GM19438 (cell line): ENCODE data around the gene L3MBTL2.
"Not testable (repeated sequence)": the region's sequence is repeated elsewhere in the genome, so short reads cannot be mapped to it uniquely, and the experiment has no call there.

Experiments used
- ATAC-seq: cut with Tn5 transposase; IDR thresholded peaks from one replicate; pipeline ENCODE4 v1.9.1; 2021; ENCODE audit warnings: low read depth; ENCODE audit not compliant: unreplicated experiment

L3MBTL2 gene

DNA sequence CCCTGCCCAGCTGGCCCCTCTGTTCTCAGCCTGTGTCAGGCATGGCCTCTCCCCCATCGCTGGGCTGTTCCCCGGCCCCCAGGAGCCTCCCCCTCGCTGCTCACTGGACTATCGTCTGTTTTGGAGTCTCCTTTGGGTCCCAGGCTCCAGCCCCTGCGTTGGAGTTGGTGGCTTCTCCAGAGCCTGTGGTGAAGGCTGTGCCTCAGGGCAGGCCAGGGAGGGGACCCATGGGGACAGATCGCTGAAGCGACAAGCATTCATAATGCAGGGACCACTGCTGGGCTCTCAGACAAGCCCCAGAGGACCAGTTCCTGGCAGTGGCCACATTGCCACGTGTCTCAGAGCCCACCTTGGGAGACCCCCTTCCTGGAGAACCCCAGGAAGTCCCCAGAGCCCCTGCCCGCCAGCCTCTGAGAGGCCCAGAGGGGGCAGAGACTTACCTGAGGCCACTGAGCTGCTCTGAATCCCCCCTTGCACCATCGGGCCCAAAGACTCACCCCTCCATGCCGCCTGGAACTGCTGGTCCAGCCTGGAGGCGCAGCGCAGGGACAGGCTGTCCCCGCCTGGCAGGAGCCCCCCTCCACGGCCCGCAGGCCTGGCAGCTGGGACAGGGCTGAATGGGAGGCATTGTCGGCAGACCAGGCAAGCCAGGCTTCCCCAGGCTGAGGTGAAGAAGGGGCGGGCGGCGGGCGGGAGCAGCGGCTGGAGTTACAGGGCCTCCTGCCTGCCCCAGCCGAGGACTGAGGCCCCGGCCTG is 35.4 kb downstream of the L3MBTL2 start, which contains the start of gene CHADL:
Gene CHADL (minus strand): TSS at position 555 of the 756 bp plus-strand sequence. CDS start 50 bp downstream, at position 505.
- ATAC-seq: no peak

DNA sequence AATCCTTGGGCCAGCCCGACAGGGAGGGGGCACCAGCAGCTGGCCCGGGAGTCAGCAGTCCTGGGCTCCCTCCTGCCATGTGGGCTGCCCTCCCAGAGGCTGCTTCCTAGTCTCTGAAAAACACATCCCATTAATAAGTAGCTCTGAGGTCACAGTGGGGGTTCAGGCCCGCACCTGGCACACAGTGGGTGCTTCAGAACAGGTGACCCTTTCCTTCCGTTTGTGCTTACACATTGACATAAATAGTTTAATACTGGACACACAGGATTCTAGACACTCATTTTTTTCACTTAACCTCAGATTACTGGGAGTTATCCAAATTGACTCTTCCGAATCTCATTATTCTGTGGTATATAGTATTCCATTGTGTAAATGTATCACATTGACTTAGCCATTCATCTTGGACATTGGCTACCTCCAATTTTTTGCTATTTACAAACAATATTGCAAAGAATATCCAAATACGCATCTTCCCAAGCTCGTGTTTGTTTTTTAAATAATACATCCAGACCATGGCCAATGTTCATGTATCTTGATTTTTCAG is 36.1 kb downstream of the L3MBTL2 start:
- no peak for ATAC-seq

DNA sequence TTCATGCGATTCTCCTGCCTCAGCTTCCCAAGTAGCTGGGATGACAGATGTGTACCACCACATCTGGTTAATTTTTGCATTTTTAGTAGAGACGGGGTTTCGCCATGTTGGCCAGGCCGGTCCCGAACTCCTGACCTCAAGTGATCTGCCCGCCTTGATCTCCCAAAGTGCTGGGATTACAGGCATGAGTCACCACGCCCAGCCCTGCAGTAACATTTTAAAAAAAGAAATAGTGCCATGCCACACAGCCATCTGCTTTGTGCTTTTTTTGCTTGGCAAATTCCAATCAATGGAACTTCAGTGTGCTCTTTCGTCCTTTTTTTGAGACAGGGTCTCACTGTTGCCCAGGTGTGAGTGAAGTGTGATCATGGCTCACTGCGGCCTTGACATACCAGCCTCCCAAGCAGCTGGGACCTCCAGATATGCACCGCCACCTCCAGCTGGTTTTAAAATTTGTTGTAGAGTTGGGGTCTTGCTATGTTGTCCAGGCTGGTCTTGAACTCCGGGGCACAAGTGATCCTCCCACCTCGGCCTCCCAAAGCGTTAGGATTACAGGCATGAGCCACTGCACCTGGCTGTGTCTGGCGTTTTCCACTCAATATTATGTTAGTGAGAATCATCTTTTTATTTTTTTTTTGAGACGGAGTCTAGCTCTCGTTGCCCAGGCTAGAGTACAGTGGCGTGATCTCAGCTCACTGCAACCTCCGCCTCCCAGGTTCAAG is 37.4 kb downstream of the L3MBTL2 start:
- ATAC-seq: no peak

DNA sequence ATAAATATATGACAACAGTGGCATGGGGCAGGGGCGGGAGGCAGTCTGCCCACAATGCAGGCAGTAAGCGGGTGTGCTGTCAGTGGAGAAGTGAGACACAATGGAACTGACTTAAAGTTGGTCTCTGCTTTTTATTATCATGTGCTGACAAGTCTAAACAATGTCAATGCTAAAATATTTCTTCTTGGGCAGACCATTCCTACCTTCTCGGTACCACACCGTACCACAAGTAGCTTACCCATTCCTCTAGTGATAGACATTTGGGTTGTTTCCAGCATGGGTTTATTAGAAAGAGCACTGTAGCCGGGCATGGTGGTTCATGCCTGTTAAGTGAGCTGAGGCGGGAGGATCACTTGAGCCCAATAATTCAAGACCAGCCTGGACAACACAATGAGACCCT is 38.2 kb downstream of the L3MBTL2 start:
- no peak for ATAC-seq

DNA sequence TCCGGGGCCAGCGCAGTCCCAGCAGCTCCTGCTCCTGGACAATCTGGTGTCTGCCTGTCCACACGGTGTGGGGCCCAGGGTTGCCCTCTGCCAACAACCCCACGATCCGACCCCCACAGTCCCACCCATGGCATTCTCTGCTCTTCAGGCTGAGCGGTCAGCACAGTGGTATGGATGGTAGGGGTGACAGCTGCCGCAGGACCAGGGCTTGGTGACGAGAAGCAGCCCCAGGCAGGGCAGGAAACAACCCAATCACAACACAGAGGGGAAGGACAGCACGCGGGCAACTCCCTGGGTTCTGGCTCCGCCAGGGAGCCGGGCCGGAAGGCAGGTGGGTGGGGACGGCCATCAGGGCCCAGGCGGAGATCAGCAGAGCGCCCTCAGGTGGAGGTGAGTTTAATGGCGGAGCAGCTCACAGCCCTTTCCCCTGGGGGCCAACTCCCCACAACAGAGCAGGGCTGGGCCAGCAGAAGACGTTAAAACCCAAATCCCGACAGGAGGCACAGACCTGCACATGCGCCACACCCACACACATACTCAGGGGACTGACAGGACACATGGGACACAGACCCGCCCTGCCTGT is 40.9 kb downstream of the L3MBTL2 start:
- ATAC-seq: no peak

DNA sequence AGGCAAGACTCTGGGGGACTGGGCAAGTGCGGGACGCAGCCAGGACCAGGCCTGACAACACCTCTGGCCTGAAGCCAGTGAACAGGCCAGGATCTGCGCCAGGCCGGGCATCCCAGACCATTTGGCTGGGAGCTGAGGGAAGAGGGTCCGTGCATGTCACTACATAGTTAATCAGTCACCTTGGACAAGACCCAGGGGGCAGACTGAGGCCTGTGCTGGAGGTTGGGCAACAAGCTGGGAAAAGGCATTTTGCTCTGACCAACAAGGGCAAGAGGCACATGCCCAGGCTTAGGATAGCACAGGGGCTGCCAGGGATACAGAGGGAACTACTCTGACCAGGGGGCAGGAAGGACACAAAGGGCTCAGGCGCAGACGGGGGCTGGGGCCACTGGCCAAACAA is 42.6 kb downstream of the L3MBTL2 start:
- no peak for ATAC-seq

DNA sequence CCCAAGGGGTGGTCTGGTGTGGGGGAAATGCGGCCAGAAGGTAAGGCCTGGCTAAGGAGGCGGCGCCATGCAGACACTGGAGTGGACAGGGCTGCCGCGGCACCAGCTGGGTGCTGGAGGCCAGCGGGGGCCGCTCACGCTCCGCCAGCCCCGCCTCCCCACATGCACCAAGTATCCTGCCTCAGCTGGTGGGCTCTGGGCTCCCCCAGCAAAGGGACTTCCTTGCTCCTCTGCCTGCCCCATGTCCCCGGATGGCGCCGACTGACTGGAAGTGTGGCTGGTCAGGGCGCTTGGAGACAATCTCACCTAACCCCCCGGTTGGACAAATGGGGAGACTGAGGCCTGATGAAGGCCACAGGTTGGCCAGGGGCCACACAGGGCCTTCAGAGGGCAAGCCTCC is 43.2 kb downstream of the L3MBTL2 start:
- no peak for ATAC-seq

DNA sequence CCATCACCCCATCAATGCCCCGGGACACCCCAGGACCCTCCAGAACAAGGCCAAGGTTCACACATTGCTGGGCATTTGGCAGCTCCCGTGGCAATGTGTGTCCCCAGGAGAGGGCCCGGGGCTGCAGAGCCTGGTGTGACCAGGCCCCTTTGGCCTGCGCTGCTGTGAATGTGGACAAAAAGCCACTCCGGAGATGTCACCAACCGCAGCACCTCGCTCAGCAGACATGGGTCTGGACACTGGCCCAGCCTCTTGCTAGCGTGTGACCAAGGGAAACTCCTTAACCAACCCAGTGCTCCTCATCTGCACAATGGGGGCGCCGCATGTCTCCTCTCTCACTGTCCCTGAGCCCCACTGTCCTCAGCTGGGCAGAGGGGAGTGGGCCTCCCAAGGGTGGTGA is 43.6 kb downstream of the L3MBTL2 start:
- no peak for ATAC-seq

DNA sequence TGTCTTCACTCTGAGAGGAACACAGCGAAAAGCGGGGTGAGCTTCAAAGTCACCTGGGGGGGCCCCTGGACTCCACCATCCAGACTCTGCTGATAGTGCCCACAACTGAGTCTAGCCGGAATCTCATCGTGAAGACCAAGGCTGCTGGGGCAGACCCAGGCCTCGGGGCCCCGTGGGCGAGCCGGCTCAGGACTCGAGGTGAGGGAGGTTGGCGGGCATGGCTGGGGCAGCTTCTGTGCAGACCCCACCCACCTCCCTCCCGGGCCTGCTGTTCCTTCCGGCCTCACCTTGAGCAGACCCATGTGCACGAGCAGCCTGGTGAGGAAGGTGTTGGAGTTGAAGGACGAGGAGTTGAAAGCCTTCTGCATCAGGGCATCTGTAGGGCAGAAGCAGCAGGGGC is 44.3 kb downstream of the L3MBTL2 start:
- ATAC-seq: no peak

DNA sequence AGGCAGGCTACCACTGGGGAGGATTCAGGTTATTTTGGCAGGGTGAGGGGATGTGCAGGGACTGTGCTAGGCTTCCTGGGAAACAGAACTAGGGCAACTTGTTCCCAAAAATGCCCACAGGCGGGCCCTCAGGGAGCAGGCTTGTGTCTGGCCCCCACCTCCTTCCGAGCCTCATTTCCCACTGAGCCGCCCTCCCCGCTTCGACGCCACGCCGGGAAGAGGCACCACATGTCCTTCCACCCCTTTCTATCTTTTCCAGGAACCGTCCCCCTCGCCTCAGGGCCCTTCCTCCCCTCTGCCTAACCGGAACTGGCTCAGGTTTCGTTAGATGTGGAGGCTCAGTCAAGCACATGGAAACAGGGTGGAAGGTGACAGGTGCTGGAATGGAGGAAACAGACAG is 45.0 kb downstream of the L3MBTL2 start:
- ATAC-seq: no peak

DNA sequence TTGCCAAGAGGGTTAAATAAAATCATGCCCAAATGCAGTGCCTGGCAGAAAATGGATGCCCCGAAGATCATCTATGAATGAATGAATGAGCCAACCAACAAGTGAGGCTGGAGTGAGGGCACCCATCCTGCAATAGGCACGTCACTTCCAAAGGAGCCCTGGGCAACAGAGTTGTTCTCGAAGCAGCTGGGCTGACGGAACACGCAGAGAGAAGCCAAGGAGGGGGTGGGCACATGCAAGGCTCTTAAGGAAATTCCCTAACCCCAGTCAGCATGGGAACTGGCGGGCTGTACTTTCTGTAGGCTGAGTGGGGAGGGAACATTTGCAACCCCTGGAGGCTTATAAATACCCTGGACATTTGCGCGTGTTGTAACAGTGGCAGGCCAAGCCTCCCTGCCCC is 47.3 kb downstream of the L3MBTL2 start:
- ATAC-seq: no peak

DNA sequence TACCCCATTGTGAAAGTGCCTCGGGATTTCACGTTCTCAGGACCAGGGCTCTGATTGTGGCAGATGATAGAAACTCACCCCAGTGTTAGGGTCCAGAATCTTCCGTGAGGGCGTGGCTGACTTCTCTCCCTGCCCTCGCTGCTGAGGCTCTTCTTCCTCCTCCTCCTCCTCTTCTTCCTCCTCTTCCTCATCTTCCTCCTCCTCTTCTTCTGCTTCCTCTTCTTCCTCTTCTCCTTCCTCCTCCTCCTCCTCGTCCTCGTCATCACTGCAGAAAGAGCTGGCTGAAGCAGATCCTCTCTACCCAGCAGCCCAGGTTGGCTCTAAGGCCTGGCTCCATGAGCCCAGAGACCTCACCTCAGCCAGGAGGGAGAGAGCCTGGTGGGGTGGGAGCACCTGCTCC is 49.1 kb downstream of the L3MBTL2 start:
- ATAC-seq: no peak

DNA sequence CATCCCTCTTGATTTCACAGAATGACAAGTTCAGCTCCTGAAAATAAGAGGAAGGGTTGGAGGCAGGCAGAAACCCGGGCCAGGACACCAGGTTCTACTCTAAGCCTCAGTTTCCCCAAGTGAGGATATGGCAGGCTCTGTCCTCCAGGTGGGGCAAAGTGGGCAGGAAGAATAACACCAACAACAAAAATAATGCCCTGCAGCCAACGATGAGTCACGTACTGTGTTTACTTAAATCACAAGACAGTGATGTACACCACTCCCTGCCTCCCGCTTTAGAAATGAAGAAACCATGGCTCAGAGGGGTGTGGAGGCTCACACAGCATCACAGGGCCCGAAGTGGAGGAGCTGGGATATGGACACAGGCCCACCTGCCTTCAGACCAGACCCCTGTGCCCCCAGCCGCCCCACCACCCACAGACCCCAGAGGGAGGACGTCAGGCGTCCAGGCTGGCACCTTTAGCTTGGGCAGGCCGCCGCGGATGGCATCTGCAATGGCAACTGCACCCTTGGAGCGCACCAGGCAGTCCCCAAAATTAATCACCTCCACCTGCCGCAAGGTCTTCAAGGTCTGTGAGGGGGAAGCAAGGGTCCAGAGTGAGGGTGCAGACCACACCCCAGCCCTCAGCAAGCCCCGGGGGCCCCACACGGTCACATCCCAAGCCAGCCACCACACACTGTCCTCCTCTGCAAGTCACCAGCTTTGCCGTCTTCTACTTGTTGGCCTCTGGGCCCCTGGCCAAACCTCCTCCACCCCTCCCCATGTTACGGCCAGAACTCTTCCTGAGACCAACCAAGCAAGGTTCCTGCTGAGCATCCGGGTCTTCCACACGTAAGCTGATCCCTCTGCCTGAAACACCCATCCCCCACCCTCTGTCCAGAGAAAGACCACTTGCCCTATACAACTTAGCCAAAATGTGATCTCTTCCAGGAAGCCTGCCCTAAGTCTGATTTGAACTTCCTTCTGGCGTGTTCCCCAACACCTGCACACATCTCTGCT is 51.4 kb downstream of the L3MBTL2 start:
- no peak for ATAC-seq

DNA sequence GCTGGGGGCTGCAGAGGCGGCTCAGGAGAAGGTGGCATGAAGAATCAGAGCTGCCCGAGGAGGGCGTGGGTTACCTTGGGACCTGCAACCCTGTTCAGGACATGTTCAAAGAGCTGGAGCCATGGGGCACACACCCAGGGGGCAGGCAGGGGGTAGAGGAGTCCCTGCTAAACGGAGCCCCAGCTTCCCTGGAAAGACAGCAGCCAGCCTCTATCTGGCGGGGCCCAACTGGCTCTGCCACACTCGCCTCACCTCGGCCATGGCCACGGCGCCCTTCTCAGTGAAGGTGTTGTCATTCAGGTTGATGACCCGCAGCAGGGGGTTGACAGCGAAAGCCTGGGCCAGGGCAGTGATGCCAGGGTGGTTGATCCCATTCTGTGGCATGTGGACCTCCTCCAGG is 52.6 kb downstream of the L3MBTL2 start:
- no peak for ATAC-seq

DNA sequence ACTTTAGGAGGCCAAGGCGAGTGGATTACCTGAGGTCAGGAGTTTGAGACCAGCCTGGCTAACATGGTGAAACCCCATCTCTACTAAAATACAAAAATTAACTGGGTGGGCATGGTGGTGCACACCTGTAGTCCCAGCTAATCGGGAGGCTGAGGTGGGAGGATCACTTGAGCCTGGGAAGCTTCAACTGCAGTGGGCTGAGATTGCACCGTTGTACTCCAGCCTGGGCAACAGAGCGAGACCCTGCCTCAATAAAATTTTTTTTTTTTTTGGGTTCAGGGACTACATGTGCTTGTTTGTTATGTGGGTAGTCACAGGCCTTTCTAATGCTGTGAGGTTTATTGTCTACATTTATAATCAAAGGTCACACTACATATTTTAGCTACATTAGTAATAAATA is 54.6 kb downstream of the L3MBTL2 start:
- ATAC-seq: not testable (repeated sequence)

DNA sequence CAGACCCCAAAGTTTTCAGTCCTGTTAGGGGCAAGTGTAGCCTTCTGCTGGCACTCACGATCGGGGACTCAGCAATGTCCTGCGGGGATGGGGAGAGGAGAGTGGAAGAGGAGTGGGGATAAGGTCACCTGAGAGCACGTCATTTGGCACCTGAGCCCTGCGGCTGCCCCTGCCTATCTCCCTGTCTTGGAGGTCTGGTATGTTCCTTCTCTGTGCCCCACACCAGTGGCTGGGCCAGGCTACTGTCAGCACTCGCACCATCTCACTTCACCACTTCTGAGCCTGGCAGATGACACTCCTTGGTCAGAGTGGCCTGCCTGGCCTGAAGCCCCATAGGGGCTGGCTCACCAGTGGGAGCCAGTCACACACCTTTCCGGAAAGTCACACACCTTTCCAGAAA is 55.8 kb downstream of the L3MBTL2 start:
- ATAC-seq: no peak

DNA sequence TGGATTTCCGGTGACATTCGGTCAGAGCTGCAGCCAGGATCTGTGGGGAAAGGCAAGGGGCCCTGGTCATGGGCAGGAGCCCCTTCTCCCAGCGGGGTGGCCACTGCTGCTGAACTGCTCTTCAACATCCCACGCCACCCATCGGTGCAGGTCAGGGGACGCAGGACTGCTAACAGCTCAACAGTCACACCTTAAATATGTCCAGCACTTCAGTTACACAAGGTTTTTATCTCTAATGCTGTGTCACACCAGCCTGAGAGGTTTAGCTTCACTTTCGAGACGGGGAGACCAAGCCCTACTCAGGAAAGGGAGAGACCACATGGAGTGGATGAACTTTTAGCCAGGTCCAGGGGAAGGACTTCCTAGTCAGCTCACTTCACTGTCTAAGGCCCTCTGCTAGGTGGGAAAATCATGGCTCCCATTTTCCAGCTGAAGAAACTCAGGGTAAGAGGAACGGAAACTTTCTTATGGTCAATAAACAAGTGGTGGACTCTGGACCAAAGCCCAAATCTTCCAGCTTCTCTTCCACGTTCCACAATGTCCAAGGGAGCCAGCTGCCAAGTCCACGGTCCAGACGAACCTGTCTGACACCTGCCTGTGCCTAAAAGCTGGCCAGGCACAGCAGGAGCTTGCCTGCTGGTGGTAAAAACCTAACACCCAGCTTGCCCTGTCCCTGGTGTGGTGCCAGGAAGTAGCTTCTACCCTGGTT is 56.6 kb downstream of the L3MBTL2 start:
- ATAC-seq: no peak

DNA sequence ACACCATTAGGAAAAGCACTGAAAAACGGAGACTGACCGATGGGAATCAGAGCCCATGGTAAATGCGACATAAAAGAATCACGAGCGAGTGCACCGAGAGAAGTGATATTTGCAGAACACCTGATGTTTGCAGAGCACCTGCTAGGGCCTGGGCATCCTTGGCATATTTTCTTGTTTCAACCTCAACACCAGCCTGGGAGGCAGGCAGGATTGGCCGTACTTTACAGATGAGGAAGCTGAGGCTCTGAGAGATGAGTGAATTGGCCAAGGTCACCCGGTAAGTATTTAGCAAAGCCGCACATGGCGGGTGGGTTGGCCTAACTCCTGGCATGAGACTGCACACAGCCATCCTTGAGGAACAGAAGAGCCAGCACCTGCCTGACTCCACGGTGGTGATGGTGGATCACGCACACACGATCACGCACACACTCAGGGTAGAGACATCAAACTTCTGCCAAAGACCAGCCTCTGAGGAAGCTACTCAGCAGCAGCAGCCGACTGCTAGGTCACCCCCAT is 57.2 kb downstream of the L3MBTL2 start:
- ATAC-seq: no peak

DNA sequence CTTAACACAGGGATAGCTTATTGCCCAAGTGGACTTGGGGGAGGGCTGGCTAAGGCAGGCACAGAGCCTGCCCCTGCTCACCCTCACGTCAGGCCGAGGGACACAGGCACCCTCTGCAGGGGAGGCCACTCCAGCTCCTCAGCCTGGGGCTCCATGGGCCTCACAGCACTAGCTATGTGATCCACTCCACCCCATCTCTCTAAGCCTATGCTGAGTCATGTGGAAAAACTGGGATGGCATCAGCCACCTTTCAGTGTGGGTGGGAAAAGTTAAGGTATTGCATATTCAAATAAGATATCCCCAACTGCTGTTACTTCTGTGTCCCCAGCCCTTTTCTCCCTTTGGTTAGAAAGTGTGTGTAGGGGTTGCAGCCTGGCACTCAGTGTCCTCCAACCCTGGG is 58.6 kb downstream of the L3MBTL2 start:
- ATAC-seq: no peak
